Posterior cingulate gyrus (tissue), 11 donors: ENCODE results near the gene TDRKH.

Source experiments
- DNase-seq, 10 donors: peaks; one replicate each; pipeline versions ENCODE4 v3.0.0 to v3.0.0-alpha.2; 2020 to 2021; ENCODE audit warnings: mixed read lengths in 3 of 10
- intact Hi-C: fragments of 100-400 bp; cut with DNase I; formaldehyde crosslinking; loops from one replicate; pipeline ENCODE4 v1.15.1; 2023

TDRKH gene, protein sequence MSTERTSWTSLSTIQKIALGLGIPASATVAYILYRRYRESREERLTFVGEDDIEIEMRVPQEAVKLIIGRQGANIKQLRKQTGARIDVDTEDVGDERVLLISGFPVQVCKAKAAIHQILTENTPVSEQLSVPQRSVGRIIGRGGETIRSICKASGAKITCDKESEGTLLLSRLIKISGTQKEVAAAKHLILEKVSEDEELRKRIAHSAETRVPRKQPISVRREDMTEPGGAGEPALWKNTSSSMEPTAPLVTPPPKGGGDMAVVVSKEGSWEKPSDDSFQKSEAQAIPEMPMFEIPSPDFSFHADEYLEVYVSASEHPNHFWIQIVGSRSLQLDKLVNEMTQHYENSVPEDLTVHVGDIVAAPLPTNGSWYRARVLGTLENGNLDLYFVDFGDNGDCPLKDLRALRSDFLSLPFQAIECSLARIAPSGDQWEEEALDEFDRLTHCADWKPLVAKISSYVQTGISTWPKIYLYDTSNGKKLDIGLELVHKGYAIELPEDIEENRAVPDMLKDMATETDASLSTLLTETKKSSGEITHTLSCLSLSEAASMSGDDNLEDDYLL

DNA sequence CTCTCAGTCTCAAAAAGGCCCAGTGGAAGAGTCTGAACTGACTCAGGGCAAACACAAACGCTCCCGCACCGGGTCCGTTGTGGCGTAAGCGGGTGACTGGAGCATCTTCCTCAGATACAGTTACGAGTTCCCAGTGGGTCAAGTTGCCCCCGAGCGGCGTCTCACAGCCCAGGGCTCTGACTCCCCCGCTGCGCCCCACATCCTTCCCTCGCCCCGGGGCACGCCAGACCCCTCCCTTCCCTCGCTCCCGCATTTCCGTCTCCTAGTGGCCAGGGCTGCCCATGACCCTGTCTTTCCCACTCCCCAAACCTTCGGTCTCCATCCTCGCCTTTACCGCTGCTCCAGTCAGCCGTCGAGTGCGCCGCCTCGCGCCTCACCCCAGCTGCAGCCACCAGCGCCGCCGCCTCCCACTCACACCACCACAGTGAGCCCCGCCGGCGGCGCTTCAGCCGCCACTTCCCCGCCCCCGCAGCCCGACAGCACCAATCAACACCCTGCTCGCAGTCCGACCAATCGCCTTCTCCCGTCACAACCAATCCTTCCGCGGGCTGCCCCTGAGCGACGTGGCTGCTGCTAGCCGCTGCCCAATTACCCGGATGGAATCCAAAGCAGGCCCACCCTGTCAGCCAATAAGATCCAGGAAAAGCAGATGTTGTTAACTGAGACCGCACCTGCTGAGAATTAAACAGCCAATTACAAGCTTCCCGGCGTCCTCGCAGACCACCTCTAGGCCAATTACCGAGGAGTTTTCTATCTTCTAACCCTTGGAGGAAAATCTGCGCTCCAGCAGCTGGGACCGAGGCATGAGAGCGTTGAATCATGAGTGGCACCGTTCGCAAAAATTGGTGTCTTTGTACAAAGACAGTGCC lies at the start of gene TDRKH:
TDRKH (minus strand) TSS at position 430 of the 869 bp plus-strand sequence. CDS start 7,478 bp downstream, outside the sequence.
- peak; percentile 96 to 100 (median 98) for DNase-seq
- intact Hi-C loops, result loop anchor here (1.0 to 2.0 kb wide), 2 partner anchors 28 to 49 kb away; partner anchors contain the start of genes C2CD4D and MRPL9

DNA sequence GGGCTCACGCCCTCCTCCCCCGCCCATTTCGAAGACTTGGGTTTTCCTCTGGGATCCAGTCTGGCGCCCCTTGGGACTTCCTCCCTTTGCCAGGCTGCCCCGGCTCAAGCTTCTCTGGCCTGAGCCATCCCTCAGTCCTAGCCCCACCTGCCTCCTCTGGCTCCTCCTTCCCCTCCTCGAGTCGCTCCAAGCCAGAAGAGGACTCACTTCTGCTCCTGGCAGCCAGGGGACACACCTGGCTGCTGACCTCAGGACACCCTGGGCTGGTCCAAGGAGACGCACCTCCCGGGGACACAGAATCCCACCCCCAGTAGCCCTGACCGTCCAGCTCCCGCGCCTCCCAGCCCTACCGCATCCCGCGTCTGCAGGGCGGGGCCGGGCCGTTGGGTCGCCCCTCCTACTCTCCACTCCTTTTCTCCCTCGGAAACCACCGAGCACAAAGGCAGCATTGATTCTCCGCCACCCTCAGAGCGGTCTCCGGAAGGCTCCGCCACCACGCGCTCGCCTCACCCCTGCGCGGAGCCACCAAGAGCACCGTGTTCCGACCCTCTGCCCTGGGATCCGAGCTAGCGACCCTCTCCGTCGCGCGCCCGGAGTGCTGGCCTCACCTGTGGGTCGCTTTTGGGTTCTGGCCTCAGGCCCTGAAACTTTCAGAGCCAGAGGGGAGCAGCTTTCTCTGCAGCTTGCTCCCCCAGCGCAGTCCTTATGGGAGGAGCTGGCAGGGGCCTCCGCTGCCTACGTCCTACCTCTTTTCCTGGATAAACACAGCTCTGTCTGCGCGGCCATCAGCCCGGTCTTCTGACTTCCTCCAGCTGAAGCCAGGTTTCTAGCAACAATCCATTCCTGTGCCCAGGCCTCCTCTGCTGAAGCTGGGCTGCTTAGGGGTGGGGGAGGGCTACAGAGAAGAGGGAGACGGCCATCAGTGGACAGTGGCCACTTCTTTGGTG lies 49.4 kb upstream of the TDRKH start, which contains the start of gene C2CD4D:
C2CD4D (minus strand) TSS at position 364 of the 947 bp plus-strand sequence. CDS start 831 bp downstream, outside the sequence.
- intact Hi-C loops, result loop anchor here (1.0 to 10.0 kb wide), 3 partner anchors 49 to 305 kb away; partner anchors contain the start of genes MRPL9 and TDRKH
- DNase-seq, result peak; percentile 65 to 97 (median 82)

DNA sequence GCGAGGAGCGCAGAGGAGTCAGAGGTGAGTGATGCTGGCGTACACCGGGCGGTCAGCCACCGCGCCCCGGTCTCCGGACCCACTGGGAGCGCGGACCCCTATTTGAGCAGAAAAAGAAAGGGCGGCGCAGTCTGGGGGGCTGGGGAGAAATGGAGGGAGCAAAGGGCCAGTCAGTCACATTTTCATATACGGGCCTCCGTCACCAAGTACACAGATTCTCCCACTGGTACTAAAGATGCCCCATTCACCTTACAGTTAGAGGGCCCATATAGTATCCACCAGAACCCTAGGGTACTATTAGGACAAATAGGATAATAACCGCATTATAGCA lies 48.7 kb upstream of the TDRKH start:
- intact Hi-C loops, result loop anchor here (1.0 to 10.0 kb wide), 3 partner anchors 49 to 304 kb away; partner anchors contain the start of genes MRPL9 and TDRKH

DNA sequence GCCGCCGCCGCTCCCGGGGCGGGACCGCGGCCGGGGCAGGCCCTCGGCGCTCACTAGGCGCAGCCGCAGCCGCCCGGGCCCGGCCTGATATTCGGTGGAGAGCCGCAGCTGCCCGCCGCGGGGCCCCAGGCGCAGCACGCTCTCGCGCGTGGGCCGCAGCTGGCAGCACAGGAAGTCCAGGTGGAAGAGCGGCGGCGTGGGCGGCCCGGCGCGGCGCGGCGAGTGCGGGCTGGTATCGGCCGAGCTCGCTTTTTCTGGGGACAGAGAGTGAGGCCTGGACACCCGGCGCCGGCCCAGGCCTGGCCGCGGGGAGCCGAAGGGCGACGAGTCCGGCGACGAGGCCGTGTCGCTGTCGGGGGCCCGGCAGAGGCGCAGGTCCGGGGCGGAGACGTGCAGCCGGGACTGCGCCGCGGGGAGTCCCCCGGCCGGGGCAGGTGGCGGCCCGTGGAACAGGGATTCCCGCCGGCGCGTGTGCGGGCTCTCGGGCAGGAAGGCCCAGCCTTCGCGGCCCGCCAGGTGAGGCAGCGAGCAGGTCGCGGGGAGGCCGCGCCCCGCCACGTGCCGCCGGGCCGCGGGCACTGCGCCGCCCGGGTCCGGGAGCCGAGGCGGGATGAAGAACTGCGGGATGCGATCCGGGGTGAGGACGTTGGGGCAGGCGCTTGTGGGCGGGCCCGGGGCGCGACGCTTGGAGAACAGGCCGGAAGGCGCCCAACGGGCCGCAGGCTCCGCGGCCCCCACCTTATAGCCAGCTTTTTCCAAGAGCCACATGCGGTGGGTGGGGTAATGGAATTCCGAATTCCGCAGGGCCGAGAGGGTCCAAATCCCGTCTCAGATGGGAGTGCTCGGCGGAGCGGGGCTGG lies 48.2 kb upstream of the TDRKH start:
- intact Hi-C loops, result loop anchor here (1.0 to 10.0 kb wide), 3 partner anchors 48 to 304 kb away; partner anchors contain the start of genes MRPL9 and TDRKH
- DNase-seq, result peak in 5 of 10 donors; percentile 21 to 86 (median 38)

More for the DNA sequence above, 48.7 kb upstream of the TDRKH start:
- peak in 1 of 10 donors; percentile 62 for DNase-seq

DNA sequence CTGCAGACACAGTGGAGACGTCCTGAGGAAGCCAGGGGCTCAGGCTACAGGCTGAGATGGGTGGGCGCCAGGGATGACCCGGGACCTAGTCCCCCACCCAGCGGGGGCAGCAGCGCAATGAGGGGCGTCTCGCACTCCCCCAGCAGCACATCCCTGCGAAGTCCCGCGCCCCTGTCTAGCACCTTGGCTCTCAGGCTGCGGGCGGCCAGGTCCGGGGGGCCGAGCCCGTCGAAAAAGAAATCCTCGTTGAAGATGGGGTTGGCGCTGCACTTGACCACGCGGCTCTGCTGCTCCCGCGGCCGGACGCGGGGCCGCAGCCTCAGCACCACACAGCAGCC lies 47.6 kb upstream of the TDRKH start:
- intact Hi-C loops, result loop anchor here (10.0 kb wide), 2 partner anchors 73 to 303 kb away; partner anchors contain the start of gene MRPL9
- DNase-seq, result peak in 1 of 10 donors; percentile 70

DNA sequence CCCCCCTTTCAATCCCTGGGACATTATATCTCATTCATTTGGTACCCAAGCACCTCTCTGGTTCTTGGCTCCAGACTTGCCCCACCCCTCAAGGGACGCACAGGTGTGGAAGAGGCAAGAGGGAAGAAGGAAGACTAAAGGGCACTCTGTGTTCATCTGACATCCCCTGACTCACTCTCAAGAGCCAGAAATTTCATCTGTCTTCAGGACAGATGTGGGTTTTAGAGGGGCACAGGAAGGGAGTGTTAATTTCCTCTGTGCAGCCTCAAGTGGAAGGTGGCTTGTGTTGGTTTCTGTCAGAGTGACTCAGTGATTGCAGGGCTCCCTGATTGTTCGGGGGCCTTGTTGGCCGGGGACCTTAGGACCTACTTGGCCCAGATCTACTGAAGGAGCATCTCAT lies 46.9 kb upstream of the TDRKH start:
- no peak for DNase-seq
- intact Hi-C loops, result loop anchor here (10.0 kb wide), 2 partner anchors 72 to 302 kb away; partner anchors contain the start of gene MRPL9

DNA sequence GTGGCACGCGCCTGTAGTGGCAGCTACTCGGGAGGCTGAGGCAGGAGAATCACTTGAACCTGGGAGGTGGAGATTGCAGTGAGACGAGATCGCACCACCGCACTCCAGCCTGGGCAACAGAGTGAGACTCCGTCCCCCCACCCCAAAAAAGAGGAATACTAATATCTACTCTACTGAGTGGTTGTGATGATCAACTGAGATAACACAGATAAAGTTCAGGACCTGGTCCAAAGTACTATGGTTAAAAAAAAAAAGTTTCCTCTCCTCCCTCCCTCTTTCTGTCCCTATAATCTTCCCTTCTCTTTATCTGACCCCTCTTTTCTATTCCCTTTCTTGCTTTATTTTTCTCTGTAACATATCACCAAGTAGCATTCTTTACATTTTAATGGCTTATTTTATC lies 45.3 kb upstream of the TDRKH start:
- intact Hi-C loops, result loop anchor here (10.0 kb wide), 2 partner anchors 71 to 301 kb away; partner anchors contain the start of gene MRPL9
- no peak for DNase-seq

DNA sequence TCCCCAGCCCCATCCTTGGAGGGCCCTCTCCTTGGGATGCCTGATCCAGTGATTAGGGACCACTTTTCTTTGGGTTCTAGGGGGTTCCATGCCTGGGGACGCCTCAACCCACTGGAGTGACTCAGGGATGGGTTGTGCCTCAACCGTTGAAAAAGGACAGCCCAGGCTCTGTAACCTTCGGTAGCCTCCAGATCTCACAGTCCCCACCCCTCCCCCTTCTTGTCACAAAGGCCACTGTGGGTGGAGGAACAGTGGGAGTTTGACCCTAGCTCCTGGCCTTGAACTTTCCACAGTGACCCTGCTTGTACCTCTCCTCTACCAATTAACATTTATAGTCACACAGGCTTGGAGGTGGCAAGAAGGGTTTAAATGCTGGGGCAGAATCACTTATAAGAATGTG lies 43.9 kb upstream of the TDRKH start:
- intact Hi-C loops, result loop anchor here (10.0 kb wide), 2 partner anchors 69 to 299 kb away; partner anchors contain the start of gene MRPL9
- peak in 1 of 10 donors; percentile 49 for DNase-seq

DNA sequence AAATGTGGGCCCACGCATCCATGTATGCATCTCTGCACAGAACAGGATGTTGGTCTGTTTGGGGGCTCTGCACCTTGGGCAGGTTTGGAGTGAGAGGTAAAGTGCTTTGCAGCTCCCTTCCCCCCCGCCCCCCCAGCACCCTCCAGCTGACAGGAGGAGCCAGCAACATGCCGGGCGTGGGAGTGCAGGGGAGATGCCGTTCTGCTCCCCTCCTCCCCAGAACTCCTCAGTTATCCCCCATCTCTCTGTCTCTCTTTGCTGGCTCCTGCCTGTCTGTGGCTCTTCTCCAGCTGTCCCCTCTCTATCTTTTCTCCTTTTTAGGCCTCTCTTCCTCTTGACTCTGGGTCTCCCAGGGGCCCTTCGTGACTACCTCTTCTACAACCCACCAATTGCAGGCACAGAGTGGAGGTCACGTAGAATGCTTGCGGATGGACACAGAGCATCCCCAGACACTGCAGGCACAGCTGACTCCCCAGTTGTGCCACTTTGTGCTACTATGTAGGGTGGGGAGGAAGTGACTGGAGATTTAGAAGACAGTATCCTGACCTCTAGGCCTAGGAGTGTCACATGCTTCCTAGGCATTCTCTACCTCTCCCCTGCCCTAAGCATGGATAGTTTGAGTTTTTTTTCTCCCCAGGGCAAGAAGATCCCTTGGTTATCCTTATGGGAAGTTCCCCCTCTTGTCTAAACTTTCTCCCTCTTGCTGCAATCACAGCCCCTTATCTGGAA lies 43.0 kb upstream of the TDRKH start:
- peak in 1 of 10 donors; percentile 33 for DNase-seq
- intact Hi-C loops, result loop anchor here (10.0 kb wide), 2 partner anchors 69 to 299 kb away; partner anchors contain the start of gene MRPL9

DNA sequence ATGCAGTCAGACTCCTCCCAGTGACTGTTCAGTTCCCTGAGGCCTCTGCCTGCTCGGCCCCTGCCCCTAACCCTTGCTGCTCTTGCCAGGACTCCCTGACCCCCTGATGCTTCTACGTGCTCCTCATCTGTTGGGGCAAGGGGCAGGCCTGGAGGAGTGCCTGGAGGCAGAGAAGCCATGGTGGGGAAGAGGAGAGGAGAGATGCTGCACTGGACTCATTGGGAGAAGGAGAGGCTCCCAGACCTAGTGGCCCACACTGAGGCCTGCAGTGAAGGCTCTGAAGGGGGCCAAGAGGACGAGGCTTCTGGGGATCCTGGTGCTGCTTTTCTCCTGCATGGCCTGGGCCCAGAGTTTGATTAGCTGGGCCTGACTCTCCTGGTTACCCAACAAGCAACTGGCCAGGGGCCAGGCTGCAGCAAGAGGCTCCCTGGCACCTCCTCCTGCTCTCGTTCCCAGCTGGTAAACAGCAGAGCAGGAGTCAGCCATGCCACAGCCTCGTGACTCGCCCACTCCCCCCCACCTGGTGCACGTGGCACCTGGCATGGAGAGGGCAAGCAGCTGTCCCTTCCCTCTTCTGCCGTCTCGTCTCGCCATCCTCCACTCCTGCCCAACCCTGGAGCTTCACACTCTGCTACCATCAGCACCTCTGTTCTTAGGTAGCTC lies 42.1 kb upstream of the TDRKH start:
- intact Hi-C loops, result loop anchor here (10.0 kb wide), 2 partner anchors 68 to 298 kb away; partner anchors contain the start of gene MRPL9
- peak in 8 of 10 donors; percentile 21 to 90 (median 46) for DNase-seq

DNA sequence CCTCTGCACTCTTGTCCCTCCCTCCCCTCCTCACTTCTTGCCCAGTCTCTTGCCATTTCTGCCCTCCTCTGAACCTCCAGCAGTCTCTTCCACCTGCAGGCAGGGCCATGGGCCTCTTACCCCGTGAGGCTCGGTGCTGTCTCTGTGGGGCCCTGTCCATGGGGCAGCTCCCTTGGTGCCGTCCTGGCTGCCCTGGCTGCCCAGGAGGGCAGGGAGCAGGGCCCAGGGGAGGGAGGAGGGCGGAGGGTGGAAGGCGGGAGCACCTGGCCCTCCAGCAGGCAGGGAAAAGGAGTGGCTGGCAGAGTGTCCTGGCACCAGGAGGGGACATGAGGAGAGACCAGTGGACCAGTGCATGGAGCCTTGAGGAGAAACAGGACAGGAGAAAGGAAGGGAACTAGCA lies 41.3 kb upstream of the TDRKH start, which contains the start of gene RORC:
RORC (minus strand) TSS at position 198 of the 400 bp plus-strand sequence; CDS start at position 160, 38 bp downstream.
- DNase-seq, result peak in 1 of 10 donors; percentile 51
- intact Hi-C loops, result loop anchor here (10.0 kb wide), 2 partner anchors 67 to 297 kb away; partner anchors contain the start of gene MRPL9

DNA sequence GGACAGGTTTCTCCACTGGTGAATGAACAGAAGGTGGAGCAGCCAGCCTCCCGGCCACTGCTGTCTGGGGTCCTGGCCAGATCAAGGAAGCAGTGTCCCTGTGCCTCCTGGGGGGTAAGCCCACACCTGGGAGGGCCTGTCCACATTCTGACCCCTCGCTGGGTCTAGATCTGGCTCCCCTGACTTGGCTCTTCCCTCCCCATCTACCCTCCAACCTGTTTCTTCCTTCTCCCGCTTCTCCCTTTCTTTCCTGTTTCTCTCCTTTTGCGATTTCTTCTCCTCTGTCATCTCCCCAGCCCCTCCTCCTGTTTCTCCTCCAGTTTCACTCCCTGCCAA lies 40.9 kb upstream of the TDRKH start:
- intact Hi-C loops, result loop anchor here (10.0 kb wide), 2 partner anchors 66 to 296 kb away; partner anchors contain the start of gene MRPL9
- peak in 1 of 10 donors; percentile 15 for DNase-seq

DNA sequence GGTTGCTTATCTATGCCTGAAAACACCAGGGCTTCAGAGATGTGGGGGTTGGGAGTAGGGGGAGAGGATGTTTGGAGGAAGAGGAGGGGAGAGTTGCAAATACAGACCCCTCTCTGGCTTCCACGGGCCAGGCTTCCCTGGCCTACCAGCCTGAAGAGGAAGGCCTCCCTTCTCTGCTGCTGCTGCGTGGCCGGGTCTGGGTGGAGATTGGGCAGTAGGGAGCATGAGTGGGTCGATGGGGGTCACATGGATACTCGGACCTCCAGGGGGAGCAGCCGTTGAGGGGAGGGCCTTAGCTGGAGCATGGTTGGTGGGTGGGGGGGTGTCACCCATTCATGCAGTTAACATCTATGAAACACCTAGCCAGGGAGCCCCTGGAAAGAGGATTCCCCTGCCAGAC lies 39.8 kb upstream of the TDRKH start:
- DNase-seq, result peak in 1 of 10 donors; percentile 45
- intact Hi-C loops, result loop anchor here (10.0 kb wide), 2 partner anchors 65 to 295 kb away; partner anchors contain the start of gene MRPL9

DNA sequence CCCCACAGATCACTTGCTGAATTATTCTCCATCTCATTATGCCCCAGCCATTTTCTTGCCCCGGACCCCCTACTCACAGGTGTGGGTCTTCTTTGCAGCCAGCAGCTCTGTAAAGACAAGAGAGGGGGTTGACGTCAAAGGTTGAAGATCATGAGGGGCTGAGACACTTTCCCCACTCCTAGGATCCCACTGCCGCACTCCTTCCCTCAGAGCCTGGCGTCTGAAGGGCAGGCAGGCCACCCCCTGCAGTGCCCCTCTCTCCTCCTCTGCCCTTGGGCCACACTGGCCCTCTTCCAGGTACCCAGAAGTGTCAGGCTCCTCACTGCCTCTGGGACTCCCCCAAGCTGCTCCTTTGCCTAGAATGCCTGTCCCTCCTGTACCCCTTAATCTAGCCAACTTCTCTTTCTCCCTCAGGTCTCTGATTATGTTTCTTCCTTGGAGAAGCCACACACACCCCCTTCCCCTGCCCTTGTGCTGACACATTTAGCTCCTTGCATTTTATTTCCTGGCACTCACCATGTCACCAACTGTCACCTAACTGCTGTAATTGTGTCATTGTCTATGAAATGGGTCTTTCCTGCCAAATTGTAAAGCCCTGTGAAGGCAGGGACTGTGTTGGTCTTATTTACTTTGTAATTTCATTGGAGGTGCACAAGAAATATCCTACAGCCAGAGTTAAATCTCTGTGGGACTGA lies 39.2 kb upstream of the TDRKH start:
- DNase-seq, result peak in 1 of 10 donors; percentile 62
- intact Hi-C loops, result loop anchor here (10.0 kb wide), 2 partner anchors 65 to 295 kb away; partner anchors contain the start of gene MRPL9

DNA sequence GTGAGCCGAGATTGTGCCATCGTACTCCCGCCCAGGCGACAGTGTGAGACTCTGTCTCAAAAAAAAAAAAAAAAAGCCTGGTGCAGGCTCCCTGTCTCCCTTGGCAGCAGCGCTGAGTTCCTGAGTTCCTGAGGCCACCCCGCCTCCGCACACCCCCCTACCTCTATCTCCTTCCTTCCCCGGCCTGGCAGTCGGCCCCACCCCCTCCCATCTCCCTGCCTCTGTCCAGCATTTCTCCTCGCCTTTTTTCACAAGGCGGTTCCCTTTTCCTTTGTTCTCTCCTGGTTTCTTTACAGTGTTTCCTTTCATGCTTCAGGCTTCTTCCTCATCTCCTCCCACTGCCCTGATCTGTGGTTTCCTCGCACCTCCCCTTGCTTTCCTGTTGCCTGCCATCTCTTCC lies 38.6 kb upstream of the TDRKH start:
- DNase-seq, result peak in 1 of 10 donors; percentile 82
- intact Hi-C loops, result no loop called here

DNA sequence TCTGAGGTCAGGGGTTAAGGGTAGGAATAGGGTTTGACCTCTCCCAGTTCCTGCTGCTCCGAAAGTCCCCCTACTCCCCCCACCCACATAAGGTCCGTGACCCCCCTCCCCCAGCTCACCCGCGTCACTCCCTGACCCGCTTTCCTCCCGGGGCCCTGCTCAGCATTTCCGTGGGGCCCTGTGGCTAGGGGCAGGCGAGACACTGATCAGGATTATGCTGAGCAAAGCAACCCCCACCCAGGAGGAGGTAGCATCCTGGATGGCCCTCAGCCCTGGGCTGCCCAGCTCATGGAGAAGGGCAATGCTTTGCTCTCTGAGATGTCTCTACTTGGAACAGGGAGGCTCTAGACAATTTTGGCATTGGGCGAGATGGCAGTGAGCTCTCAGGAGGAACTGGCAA lies 37.6 kb upstream of the TDRKH start:
- no peak for DNase-seq

More for the DNA sequence above, 37.6 kb upstream of the TDRKH start:
- intact Hi-C loops, result no loop called here
